ENCODE results near the gene LKAAEAR1. TPM values are rescaled to one million over a fixed set of nuclear protein-coding genes. Genes with fewer than 3 reads are reported as not detected.

The LKAAEAR1 gene
- total and polyA plus RNA-seq, 2 of the 4 experiments (the other 2 are of a cell fraction): 0.21 TPM; not detected in 1

- Histone ChIP-seq H4K20me1 (ENCODE audit: insufficient read depth, low read length) (peaks cover 4% of the 10 kb centered on the region; the same call in 1 of the 2 replicates), H2BK20ac (ENCODE audit: low read depth, low read length) (no peak overlapping the region), H3K4me1 (ENCODE audit: control insufficient read depth, insufficient read depth, low read length) (peaks cover 12% of the 10 kb centered on the region), H3K27me3 (ENCODE audit: control insufficient read depth, insufficient read depth, low read length) (no peaks in the 10 kb centered on the region), H3K56ac (ENCODE audit: extremely low read depth, insufficient read depth, low read length) (no peak overlapping the region), H3K14ac (replicated peaks; ENCODE audit: low read depth, low read length) (no peak overlapping the region), H2AK9ac (replicated peaks; ENCODE audit: low read depth, low read length, poor library complexity) (peak overlapping the region; percentile 65), H3K4me2 (ENCODE audit: low read depth, low read length) (no peak overlapping the region), H3K36me3 (ENCODE audit: control insufficient read depth, insufficient read depth, low read length) (peaks cover 20% of the 10 kb centered on the region; the same call in 1 of the 2 replicates), H3K9me1 (ENCODE audit: insufficient read depth, low read length) (peaks cover 10% of the 10 kb centered on the region; the same call in 1 of the 2 replicates), H3K4me3 (ENCODE audit: insufficient read depth, low read depth, low read length) (no peak overlapping the region), H2AK5ac (ENCODE audit: low read depth, low read length) (no peak overlapping the region), H3K27ac (ENCODE audit: insufficient read depth, low read length) (no peak overlapping the region), H3K9ac (ENCODE audit: low read depth, low read length) (no peak overlapping the region), H2BK15ac (ENCODE audit: low read depth, low read length) (no peak overlapping the region), H3K23ac (ENCODE audit: low read depth, low read length) (no peak overlapping the region), H4K8ac (ENCODE audit: low read depth in 2 of 2, low read length in 2 of 2) (no peak overlapping the region), H3K4ac (ENCODE audit: low read depth, low read length) (no peak overlapping the region), H3K18ac (ENCODE audit: low read depth, low read length) (no peak overlapping the region), H3K79me1 (ENCODE audit: low read depth in 1 of 2, low read length in 2 of 2) (peaks cover 0 to 15% of the 10 kb centered on the region in 2 experiments; a peak in 1 of 4 replicates), H2AFZ (replicated peaks; ENCODE audit: low read length, poor library complexity) (peak overlapping the region; percentile 43), H4K91ac (ENCODE audit: insufficient read depth, low read depth, low read length) (no peak overlapping the region), H2BK120ac (ENCODE audit: low read depth, low read length) (no peak overlapping the region), H3K9me3 (ENCODE audit: control insufficient read depth, insufficient read depth, low read length) (no peaks in the 10 kb centered on the region), H2BK5ac (ENCODE audit: low read depth, low read length, poor library complexity, severe bottlenecking) (no peak overlapping the region), H4K5ac (ENCODE audit: low read depth, low read length) (no peak overlapping the region)
- intact Hi-C loops (cut with micrococcal nuclease): no loop called here
- dilution Hi-C loops (cut with HindIII; ENCODE audit: low sequenced_read_pairs, unreplicated experiment): no loop called here
- TF ChIP-seq SMC3 (IDR thresholded peaks at IDR 0.05; ENCODE audit: low read depth, low read length) (peak; percentile 49), MXI1 (IDR thresholded peaks at IDR 0.05; ENCODE audit: borderline replicate concordance, low read depth, low read length) (no peak), RAD21 (IDR thresholded peaks at IDR 0.05; ENCODE audit: low read length) (peak; percentile 34), CTCF (conservative IDR thresholded peaks at IDR 0.05; ENCODE audit: low read depth, low read length) (peak; percentile 60), MAZ (IDR thresholded peaks at IDR 0.05; ENCODE audit: borderline replicate concordance, low read depth, low read length) (no peak), MAFK (IDR thresholded peaks at IDR 0.05; ENCODE audit: low read depth, low read length) (no peak), CEBPB (IDR thresholded peaks at IDR 0.05; ENCODE audit: low read depth, low read length) (no peak), USF2 (IDR thresholded peaks at IDR 0.05; ENCODE audit: low read depth, low read length) (0 out of 2 replicates have a peak, but pooled peaks have one; percentile 23)
- WGBS, 2 experiments (ENCODE audit: extremely low coverage in 2 of 2, insufficient read length in 1 of 2): 60% methylated on average over 1 of the region's 14 CpGs; no CpG with 5 or more reads in 1 of the 2 experiments
- no TSS peak for BruUV-seq (replicated peaks)
- peak; percentile 51 for ATAC-seq (ENCODE audit: low read depth)
- in situ Hi-C loops (cut with MboI; ENCODE audit: low sequenced_read_pairs): no loop called here
- POLR2A ChIA-PET (ENCODE audit: unreplicated experiment): no interaction called here
- DNase-seq: no peak
- CTCF ChIA-PET: interaction anchor here (0.6 to 1.8 kb wide), 3 partner anchors 12 to 50 kb away, joined by 3 to 6 read pairs (median 3); no protein-coding TSS in a partner anchor
These were observed 14.5 kb downstream of the LKAAEAR1 start for GRCh38 chr20:64069614-64070243.
